ENCODE measurements around the gene SMAP2. TPM values are rescaled to one million over a fixed set of nuclear protein-coding genes. Genes with fewer than 3 reads are reported as not detected.

Gene SMAP2
- total RNA-seq, 6 experiments from 2014 or later = 23.7 to 41.5 (median 36.2) TPM

DNA sequence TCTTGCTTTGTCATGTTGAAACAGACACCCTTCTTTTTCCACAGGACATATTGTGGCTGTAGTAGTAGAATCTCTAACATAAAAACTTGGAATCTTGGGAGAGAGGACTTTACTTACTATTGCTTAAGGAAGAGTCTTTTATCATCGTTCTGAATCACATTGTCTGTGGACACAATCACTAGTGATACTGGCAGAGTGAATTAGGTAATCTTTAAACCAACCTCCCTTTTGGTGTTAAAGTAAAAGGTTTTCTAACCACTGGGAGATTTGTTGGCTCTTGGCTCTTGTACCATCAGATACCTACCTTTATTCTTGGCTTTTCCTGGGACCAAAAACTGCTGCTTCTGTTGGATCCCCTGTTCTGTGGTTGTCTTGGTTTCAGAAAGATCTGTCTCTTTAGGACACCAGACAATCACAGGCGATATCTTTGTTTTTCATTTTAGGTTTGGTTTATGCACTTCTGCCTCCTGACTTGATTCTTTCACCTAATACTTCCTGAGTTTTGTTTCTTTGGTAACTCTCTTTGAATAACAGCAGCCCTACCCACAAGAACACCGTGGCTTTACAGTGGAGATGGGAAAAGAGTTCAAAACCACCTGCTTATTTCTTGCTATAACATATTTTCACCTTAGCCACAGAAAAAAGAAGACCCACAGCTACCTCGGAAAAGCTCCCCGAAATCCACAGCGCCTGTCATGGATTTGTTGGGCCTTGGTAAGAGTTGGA lies 40.2 kb downstream of the SMAP2 start:
- Histone ChIP-seq H3K4me1 (peaks cover 0 to 22% (median 3%) of the 10 kb centered on the region in 4 donors), H3K27ac (peak overlapping the region in 2 of 3 donors; percentile 12 to 62), H3K4me3 (no peak overlapping the region), H3K27me3 (no peaks in the 10 kb centered on the region), H3K36me3 (peaks cover 0 to 49% (median 31%) of the 10 kb centered on the region in 4 donors), H3K9me3 (no peaks in the 10 kb centered on the region)
- intact Hi-C loops (cut with DNase I) = no loop called here
- no peak for DNase-seq
- peak; percentile 42 to 81 (median 59) for ATAC-seq
- TF ChIP-seq POLR2A (IDR thresholded peaks at IDR 0.05) = no peak
- TF ChIP-seq, protein P1, sequence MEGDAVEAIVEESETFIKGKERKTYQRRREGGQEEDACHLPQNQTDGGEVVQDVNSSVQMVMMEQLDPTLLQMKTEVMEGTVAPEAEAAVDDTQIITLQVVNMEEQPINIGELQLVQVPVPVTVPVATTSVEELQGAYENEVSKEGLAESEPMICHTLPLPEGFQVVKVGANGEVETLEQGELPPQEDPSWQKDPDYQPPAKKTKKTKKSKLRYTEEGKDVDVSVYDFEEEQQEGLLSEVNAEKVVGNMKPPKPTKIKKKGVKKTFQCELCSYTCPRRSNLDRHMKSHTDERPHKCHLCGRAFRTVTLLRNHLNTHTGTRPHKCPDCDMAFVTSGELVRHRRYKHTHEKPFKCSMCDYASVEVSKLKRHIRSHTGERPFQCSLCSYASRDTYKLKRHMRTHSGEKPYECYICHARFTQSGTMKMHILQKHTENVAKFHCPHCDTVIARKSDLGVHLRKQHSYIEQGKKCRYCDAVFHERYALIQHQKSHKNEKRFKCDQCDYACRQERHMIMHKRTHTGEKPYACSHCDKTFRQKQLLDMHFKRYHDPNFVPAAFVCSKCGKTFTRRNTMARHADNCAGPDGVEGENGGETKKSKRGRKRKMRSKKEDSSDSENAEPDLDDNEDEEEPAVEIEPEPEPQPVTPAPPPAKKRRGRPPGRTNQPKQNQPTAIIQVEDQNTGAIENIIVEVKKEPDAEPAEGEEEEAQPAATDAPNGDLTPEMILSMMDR (IDR thresholded peaks at IDR 0.05) = no peak
- 77% methylated on average over 6 of the region's 6 CpGs for WGBS (ENCODE audit: insufficient coverage, low coverage, low lambda C conversion rate, missing lambda C conversion rate)

DNA sequence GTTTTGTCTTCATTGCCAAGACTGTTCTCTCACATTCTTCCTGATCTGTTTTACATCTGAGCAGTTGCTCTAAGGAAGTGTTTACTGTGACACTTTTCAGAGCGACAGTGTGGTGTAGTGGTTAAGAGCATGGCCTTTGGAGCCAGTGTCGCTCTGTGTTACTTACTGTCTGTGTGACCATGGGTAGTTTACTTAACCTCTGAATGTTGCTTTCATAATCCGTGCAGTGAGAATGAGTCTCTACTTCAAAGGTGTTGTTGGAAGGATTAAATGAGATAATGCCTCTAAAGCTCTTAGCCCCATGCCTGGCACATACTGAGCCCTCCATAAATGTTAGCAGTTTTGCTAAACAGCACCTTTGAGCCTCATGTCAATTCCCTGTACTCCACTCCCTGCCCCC lies 40.8 kb downstream of the SMAP2 start:
- peaks cover 0 to 22% (median 3%) of the 10 kb centered on the region in 4 donors for H3K4me1 ChIP-seq
- peaks cover 0 to 42% (median 30%) of the 10 kb centered on the region in 4 donors for H3K36me3 ChIP-seq
- DNase-seq (no peak), ATAC-seq (peak; percentile 59 to 79 (median 60))
- no peaks in the 10 kb centered on the region for H3K27me3 ChIP-seq
- intact Hi-C loops (cut with DNase I) = no loop called here
- H3K4me3 ChIP-seq = no peak overlapping the region
- H3K9me3 ChIP-seq = no peaks in the 10 kb centered on the region
- H3K27ac ChIP-seq = peak overlapping the region in 2 of 3 donors; percentile 12 to 62
- no peak for TF ChIP-seq POLR2A (IDR thresholded peaks at IDR 0.05)
- TF ChIP-seq, protein P1 (IDR thresholded peaks at IDR 0.05) = no peak
- WGBS (ENCODE audit: insufficient coverage, low coverage, low lambda C conversion rate, missing lambda C conversion rate) = 36% methylated on average over 2 of the region's 3 CpGs

GRCh38 chr1:40416709-40417108 lies 43.2 kb downstream of the SMAP2 start:
- Histone ChIP-seq H3K27ac (no peak overlapping the region), H3K4me1 (peaks cover 0 to 41% (median 8%) of the 10 kb centered on the region in 4 donors), H3K36me3 (peaks cover 0 to 34% (median 21%) of the 10 kb centered on the region in 4 donors), H3K9me3 (no peaks in the 10 kb centered on the region), H3K4me3 (no peak overlapping the region), H3K27me3 (no peaks in the 10 kb centered on the region)
- ATAC-seq (no peak), DNase-seq (no peak)
- TF ChIP-seq, protein P1 (IDR thresholded peaks at IDR 0.05) = no peak
- TF ChIP-seq POLR2A (IDR thresholded peaks at IDR 0.05) = no peak
- WGBS (ENCODE audit: insufficient coverage, low coverage, low lambda C conversion rate, missing lambda C conversion rate) = no CpG with 5 or more reads among the region's 4 CpGs
- intact Hi-C loops (cut with DNase I) = no loop called here

DNA sequence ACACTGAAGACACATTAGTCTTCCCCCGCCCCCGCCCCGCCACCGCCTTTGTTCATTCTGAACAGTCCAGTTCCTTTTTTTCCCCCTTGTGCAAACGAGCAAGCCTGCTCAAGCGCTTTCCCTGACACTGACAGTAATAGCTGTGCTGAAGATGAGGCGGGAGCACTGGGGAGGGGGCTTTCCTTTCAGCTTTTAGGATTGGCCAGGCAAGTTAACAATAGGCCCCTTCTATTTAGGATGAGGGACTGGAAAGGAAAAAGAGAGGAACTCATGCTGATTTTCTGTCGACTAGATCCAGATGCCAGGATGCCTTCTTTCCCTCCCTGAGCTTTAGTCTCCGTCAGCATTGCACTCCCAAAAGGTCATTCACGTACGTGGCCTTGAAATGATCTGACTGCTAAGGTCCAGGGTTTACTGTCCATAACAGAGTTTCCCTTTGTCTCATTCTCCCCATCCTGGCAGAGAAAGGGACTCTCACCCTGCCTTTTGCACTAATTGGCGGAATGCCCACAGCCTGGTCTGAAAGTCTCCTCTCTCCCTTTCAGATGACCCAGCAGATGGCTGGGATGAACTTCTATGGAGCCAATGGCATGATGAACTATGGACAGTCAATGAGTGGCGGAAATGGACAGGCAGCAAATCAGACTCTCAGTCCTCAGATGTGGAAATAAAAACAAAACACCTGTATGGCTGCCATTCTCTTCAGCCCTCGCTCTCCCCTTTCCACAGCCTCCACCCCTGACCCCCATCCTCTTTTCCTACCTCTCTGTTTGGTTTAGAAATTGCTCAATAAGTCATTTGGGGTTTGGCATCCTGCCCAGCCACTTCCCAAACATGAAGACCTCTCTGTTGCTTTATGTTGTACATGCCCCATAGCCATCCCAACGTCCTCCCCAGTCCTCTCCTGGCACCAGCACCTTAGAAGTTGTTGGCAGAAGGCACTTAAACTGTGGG lies 48.2 kb downstream of the SMAP2 start:
- peak; percentile 85 to 90 (median 88) for ATAC-seq
- Histone ChIP-seq H3K36me3 (peaks cover 0 to 23% (median 9%) of the 10 kb centered on the region in 4 donors), H3K4me3 (no peak overlapping the region), H3K4me1 (peaks cover 0 to 28% (median 8%) of the 10 kb centered on the region in 4 donors), H3K27me3 (no peaks in the 10 kb centered on the region), H3K27ac (peak overlapping the region; percentile 42 to 68 (median 46)), H3K9me3 (no peaks in the 10 kb centered on the region)
- intact Hi-C loops (cut with DNase I) = no loop called here
- DNase-seq = peak; percentile 87 to 95 (median 93)
- TF ChIP-seq, protein P1 (IDR thresholded peaks at IDR 0.05) = no peak
- peak; percentile 5 for TF ChIP-seq POLR2A (IDR thresholded peaks at IDR 0.05)
- WGBS (ENCODE audit: insufficient coverage, low coverage, low lambda C conversion rate, missing lambda C conversion rate) = 35% methylated on average over 15 of the region's 15 CpGs

All from right lobe of liver (tissue), 6 donors.